Hepatocyte (in vitro differentiated cells): Measurements from ENCODE around the gene LNPEP. TPM values are rescaled to one million over a fixed set of nuclear protein-coding genes. Genes with fewer than 3 reads are reported as not detected.

Experiments
- DNase-seq: peaks from one replicate; pipeline ENCODE4 v3.0.0-alpha.2; 2016; ENCODE audit warnings: low spot score
- H2AFZ ChIP-seq: fragments of 200-600 bp; sonication (generic); 2 replicates; pipeline ENCODE4 v1.6.0; 2016; ENCODE audit warnings: antibody characterized with exemption, mild to moderate bottlenecking
- H3K27ac ChIP-seq: fragments of 200-600 bp; sonication (generic); 2 replicates; pipeline ENCODE4 v1.5.1; 2016; ENCODE audit warnings: mild to moderate bottlenecking
- H3K27me3 ChIP-seq: fragments of 200-600 bp; sonication (generic); 2 replicates; pipeline ENCODE4 v1.6.1; 2016
- H3K36me3 ChIP-seq: fragments of 200-600 bp; sonication (generic); replicated peaks from 2 replicates; pipeline ENCODE4 v1.5.1; 2016; ENCODE audit warnings: low read depth; ENCODE audit not compliant: insufficient read depth
- H3K4me1 ChIP-seq: fragments of 200-600 bp; sonication (generic); 2 replicates; pipeline ENCODE4 v1.5.1; 2016; ENCODE audit warnings: mild to moderate bottlenecking, moderate library complexity; ENCODE audit not compliant: insufficient read depth
- H3K4me2 ChIP-seq: fragments of 200-600 bp; sonication (generic); 2 replicates; pipeline ENCODE4 v1.6.0; 2016
- H3K4me3 ChIP-seq: fragments of 200-600 bp; sonication (generic); 2 replicates; pipeline ENCODE4 v1.5.1; 2016; ENCODE audit warnings: mild to moderate bottlenecking
- H3K79me2 ChIP-seq: fragments of 200-600 bp; sonication (generic); 2 replicates; pipeline ENCODE4 v1.6.0; 2017; ENCODE audit warnings: mild to moderate bottlenecking
- H3K9me2 ChIP-seq: fragments of 200-600 bp; sonication (generic); replicated peaks from 2 replicates; pipeline ENCODE4 v1.6.0; 2017; ENCODE audit warnings: mild to moderate bottlenecking; ENCODE audit not compliant: insufficient read depth
- H3K9me3 ChIP-seq: fragments of 200-600 bp; sonication (generic); 2 replicates; pipeline ENCODE4 v1.5.1; 2016; ENCODE audit warnings: low read depth, mild to moderate bottlenecking
- H4K20me1 ChIP-seq: fragments of 200-600 bp; sonication (generic); 2 replicates; pipeline ENCODE4 v1.6.0; 2016; ENCODE audit warnings: mild to moderate bottlenecking; ENCODE audit not compliant: insufficient read depth, poor library complexity, severe bottlenecking
- CTCF ChIP-seq: fragments of 200-600 bp; sonication (generic); IDR thresholded peaks from 2 replicates; pipeline ENCODE4 v1.5.1; 2016; ENCODE audit warnings: antibody characterized with exemption, mild to moderate bottlenecking; ENCODE audit not compliant: poor library complexity
- EZH2 ChIP-seq: fragments of 200-600 bp; sonication (generic); IDR thresholded peaks from 2 replicates; pipeline ENCODE4 v1.6.1; 2016; ENCODE audit warnings: antibody characterized with exemption, mild to moderate bottlenecking, borderline replicate concordance
- EZH2phosphoT487 ChIP-seq: fragments of 200-600 bp; sonication (generic); IDR thresholded peaks from one replicate; pipeline ENCODE4 v1.6.1; 2018; ENCODE audit warnings: antibody characterized with exemption, mild to moderate bottlenecking, low read depth, moderate library complexity; ENCODE audit not compliant: unreplicated experiment, severe bottlenecking
- WGBS: methylation state at CpG from one replicate; pipeline ENCODE4 v1.1.6; 2016; ENCODE audit warnings: low lambda C conversion rate; ENCODE audit errors: missing lambda C conversion rate; 5-methylcytosine and 5-hydroxymethylcytosine counted together
- polyA plus RNA-seq: library from polyadenylated mRNA; unstranded; fragments of >200 nt; fragmentation: Nextera tagmentation; extraction: Ambion mirVana; gene quantifications from 2 replicates; pipeline ENCODE4 v1.2.1, GENCODE V29; 2016
- total RNA-seq: library from RNA; depleted of rRNA; stranded (reverse); fragments of >200 nt; gene quantifications from 2 replicates; pipeline ENCODE4 v1.2.3, GENCODE V29; 2014

The LNPEP gene
- total and polyA plus RNA-seq, 2 experiments from 2014 or later: 4.9 to 32.6 TPM

- no peaks in the 10 kb centered on the region for H3K9me2 ChIP-seq
- TF ChIP-seq CTCF: no peak
- no peak for TF ChIP-seq EZH2
- no peak for TF ChIP-seq EZH2phosphoT487
- no peak for DNase-seq
- no peaks in the 10 kb centered on the region for H3K9me3 ChIP-seq
- no peak overlapping the region for H3K27ac ChIP-seq
- H2AFZ ChIP-seq: no peak overlapping the region
- H3K4me3 ChIP-seq: no peak overlapping the region
- no peaks in the 10 kb centered on the region for H4K20me1 ChIP-seq
- no peaks in the 10 kb centered on the region for H3K4me1 ChIP-seq
- no peaks in the 10 kb centered on the region for H3K36me3 ChIP-seq
- no peaks in the 10 kb centered on the region for H3K27me3 ChIP-seq
- no peak overlapping the region for H3K4me2 ChIP-seq
- H3K79me2 ChIP-seq: no peaks in the 10 kb centered on the region
- WGBS: 60% methylated on average over 4 of the region's 4 CpGs
Measured at GRCh38 chr5:96909003-96909402, 26.9 kb upstream of the LNPEP start.

DNA sequence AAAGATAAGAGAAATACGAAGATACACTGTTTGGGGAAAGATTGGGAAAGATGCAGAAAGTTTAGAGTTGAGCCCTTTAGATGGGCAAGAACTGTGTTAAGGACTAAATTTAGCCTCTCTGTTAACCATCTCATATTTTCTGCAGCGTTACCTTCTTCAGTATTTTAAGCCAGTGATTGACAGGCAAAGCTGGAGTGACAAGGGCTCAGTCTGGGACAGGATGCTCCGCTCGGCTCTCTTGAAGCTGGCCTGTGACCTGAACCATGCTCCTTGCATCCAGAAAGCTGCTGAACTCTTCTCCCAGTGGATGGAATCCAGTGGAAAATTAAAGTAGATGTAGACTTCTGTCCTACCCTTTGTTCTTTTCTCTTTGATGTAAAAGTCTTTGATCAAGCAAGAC is 26.4 kb upstream of the LNPEP start:
- no peaks in the 10 kb centered on the region for H3K9me3 ChIP-seq
- no peaks in the 10 kb centered on the region for H3K4me1 ChIP-seq
- H3K27me3 ChIP-seq: no peaks in the 10 kb centered on the region
- no peaks in the 10 kb centered on the region for H4K20me1 ChIP-seq
- no peak overlapping the region for H3K4me3 ChIP-seq
- H3K4me2 ChIP-seq: no peak overlapping the region
- H3K9me2 ChIP-seq: no peaks in the 10 kb centered on the region
- DNase-seq: no peak
- no peaks in the 10 kb centered on the region for H3K36me3 ChIP-seq
- 72% methylated on average over 4 of the region's 4 CpGs for WGBS
- H2AFZ ChIP-seq: no peak overlapping the region
- no peak for TF ChIP-seq CTCF
- TF ChIP-seq EZH2: no peak
- no peak for TF ChIP-seq EZH2phosphoT487
- H3K27ac ChIP-seq: no peak overlapping the region
- no peaks in the 10 kb centered on the region for H3K79me2 ChIP-seq

GRCh38 chr5:96911139-96911538 is 24.7 kb upstream of the LNPEP start:
- H4K20me1 ChIP-seq: no peaks in the 10 kb centered on the region
- TF ChIP-seq EZH2: no peak
- no peak for TF ChIP-seq EZH2phosphoT487
- TF ChIP-seq CTCF: no peak
- no peak overlapping the region for H3K4me3 ChIP-seq
- DNase-seq: no peak
- H3K4me1 ChIP-seq: no peaks in the 10 kb centered on the region
- no peaks in the 10 kb centered on the region for H3K9me2 ChIP-seq
- H3K36me3 ChIP-seq: no peaks in the 10 kb centered on the region
- no peak overlapping the region for H3K4me2 ChIP-seq
- 96% methylated on average over 2 of the region's 2 CpGs for WGBS
- H2AFZ ChIP-seq: no peak overlapping the region
- no peaks in the 10 kb centered on the region for H3K9me3 ChIP-seq
- no peak overlapping the region for H3K27ac ChIP-seq
- no peaks in the 10 kb centered on the region for H3K27me3 ChIP-seq
- H3K79me2 ChIP-seq: no peaks in the 10 kb centered on the region

DNA sequence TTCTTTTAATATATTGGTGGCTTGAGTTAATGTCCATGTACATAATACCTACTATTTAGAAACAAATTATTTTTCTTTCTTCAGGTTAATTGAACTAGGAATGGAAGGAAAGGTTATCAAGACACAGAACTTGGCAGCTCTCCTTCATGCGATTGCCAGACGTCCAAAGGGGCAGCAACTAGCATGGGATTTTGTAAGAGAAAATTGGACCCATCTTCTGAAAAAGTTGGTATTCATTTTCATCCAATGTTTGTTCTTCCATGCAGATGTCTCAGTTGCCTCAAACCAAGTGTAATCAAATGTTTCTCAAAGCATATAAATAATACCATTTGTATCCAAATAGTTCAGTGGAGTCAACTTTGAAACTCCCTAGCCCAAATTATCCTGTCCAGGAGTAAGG is 22.6 kb upstream of the LNPEP start:
- no peak for TF ChIP-seq CTCF
- TF ChIP-seq EZH2phosphoT487: no peak
- TF ChIP-seq EZH2: no peak
- no peak for DNase-seq
- H3K79me2 ChIP-seq: no peaks in the 10 kb centered on the region
- WGBS: 92% methylated on average over 2 of the region's 2 CpGs
- H3K27ac ChIP-seq: no peak overlapping the region
- H2AFZ ChIP-seq: no peak overlapping the region
- H4K20me1 ChIP-seq: no peaks in the 10 kb centered on the region
- H3K4me2 ChIP-seq: no peak overlapping the region
- no peaks in the 10 kb centered on the region for H3K36me3 ChIP-seq
- H3K9me3 ChIP-seq: no peaks in the 10 kb centered on the region
- no peaks in the 10 kb centered on the region for H3K4me1 ChIP-seq
- H3K9me2 ChIP-seq: no peaks in the 10 kb centered on the region
- H3K27me3 ChIP-seq: no peaks in the 10 kb centered on the region
- H3K4me3 ChIP-seq: no peak overlapping the region
